ENCODE measurements around the gene KRTCAP2.
"Not testable (repeated sequence)": the region's sequence is repeated elsewhere in the genome, so short reads cannot be mapped to it uniquely, and the experiment has no call there.

The KRTCAP2 gene

DNA sequence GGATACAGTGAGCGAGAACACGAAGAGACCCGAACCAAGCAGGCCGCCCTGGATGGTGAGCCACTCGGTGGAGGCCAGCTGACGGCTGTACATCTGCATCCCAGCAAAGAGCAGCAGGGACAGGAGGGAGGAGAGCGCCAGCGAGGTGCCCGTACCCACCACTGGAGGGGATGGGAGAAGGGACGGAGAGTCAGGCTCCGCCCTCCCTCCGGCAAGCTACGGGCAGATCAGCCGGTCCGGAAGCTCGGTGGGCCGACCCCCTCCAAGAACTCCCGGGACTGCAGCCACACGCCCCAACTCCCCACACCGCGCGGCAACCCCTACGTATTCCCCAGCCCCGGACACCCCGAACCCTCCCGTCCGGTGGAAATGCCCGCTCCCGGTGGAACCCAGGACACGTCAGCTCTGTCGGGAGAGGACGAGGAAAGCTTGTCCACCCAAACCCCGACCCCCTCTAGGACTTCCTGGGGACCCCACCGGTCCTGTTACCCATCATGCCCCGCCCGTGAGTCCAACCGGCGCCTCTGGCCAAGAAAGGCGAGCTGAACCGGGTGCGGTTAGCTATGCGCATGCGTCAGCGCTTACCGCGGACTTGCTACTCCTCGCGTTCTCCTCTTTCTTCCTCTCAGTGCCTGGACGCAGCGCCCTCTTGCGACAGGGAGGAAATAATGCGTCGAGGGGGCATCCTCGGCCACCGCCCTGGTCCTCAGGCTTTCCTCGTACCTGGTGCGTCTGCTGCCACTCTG lies at the start of gene KRTCAP2:
Gene KRTCAP2 (minus strand): TSS at position 573 of the 746 bp plus-strand sequence. CDS start 80 bp downstream, at position 493.
- Histone ChIP-seq H3K9me3 (ENCODE audit: control insufficient read depth, low read length) (no peaks in the 10 kb centered on the region), H3K27me3 (replicated peaks; ENCODE audit: control insufficient read depth, insufficient read depth, low read length) (no peaks in the 10 kb centered on the region), H3K36me3 (ENCODE audit: control insufficient read depth, insufficient read depth, low read length, severe bottlenecking) (peaks cover 23% of the 10 kb centered on the region), H3K4me1 (ENCODE audit: control insufficient read depth, insufficient read depth, low read length) (peaks cover 17% of the 10 kb centered on the region), H3K9ac (ENCODE audit: low read length) (peak within 1 kb of the TSS; percentile 96), H3K4me3 (ENCODE audit: low read length) (peak within 1 kb of the TSS; percentile 96)
- DNase-seq (ENCODE audit: low read depth): peak; percentile 99

DNA sequence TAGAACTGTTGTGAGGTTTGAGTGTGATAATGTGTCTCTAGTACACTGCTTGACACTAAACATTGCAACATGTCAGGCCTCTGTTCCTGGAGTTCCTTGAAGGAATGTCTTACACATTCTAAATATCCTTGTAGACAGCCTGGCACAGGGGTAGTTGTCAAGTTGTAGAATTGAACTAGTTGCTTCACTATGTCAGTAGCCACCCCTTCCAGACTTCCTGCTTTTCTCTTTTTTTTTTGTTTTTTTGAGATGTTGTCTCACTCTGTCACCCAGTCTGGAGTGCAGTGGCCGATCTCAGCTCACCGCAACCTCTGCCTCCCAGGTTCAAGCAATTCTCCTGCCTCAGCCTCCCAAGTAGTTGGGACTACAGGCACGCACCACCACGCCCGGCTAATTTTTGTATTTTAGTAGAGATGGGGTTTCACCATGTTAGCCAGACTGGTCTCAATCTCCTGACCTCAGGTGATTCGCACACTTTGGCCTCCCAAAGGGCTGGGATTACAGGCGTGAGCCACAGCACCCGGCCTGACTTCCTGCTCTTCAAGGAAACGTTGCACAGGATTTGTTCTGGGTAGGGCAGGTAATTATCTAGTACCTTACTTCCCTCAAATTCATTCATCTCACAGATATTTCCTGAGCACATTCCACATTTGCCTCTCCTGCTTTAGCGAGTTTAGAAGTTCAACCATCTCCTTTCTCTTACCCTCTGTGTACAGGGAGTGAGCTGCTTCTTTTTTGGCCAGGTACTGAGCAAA lies 47.3 kb upstream of the KRTCAP2 start:
- DNase-seq (ENCODE audit: low read depth); H3K36me3 ChIP-seq (ENCODE audit: control insufficient read depth, insufficient read depth, low read length, severe bottlenecking); H3K27me3 ChIP-seq (replicated peaks; ENCODE audit: control insufficient read depth, insufficient read depth, low read length); H3K4me3 ChIP-seq (ENCODE audit: low read length); H3K9me3 ChIP-seq (ENCODE audit: control insufficient read depth, low read length); H3K9ac ChIP-seq (ENCODE audit: low read length): not testable (repeated sequence)
- peaks cover 31% of the 10 kb centered on the region for H3K4me1 ChIP-seq (ENCODE audit: control insufficient read depth, insufficient read depth, low read length)

DNA sequence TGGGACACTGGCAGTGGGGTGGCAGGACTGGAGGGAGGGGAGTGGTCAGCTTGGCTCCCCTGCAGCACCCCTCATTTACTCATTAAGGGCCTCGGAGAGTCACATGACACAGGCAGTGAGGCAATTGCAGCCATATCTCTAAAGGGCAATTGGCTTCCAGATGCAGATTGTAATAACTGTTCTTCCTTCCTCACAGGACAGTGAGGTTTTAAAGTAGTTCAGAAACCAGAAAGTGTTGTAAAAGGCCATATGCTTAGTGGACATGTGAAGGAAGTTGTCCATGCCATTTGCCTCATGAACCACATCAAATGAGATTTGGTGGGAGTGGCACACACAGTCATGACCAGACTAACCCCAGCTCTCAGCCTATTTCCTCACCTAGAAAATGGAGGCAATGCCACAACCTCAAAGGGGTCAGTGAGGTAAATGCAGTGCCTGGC lies 46.5 kb upstream of the KRTCAP2 start:
- no peaks in the 10 kb centered on the region for H3K9me3 ChIP-seq (ENCODE audit: control insufficient read depth, low read length)
- peaks cover 23% of the 10 kb centered on the region for H3K4me1 ChIP-seq (ENCODE audit: control insufficient read depth, insufficient read depth, low read length)
- no peak overlapping the region for H3K9ac ChIP-seq (ENCODE audit: low read length)
- H3K27me3 ChIP-seq (replicated peaks; ENCODE audit: control insufficient read depth, insufficient read depth, low read length): no peaks in the 10 kb centered on the region
- H3K36me3 ChIP-seq (ENCODE audit: control insufficient read depth, insufficient read depth, low read length, severe bottlenecking): no peaks in the 10 kb centered on the region
- no peak for DNase-seq (ENCODE audit: low read depth)
- H3K4me3 ChIP-seq (ENCODE audit: low read length): peak overlapping the region; percentile 25

DNA sequence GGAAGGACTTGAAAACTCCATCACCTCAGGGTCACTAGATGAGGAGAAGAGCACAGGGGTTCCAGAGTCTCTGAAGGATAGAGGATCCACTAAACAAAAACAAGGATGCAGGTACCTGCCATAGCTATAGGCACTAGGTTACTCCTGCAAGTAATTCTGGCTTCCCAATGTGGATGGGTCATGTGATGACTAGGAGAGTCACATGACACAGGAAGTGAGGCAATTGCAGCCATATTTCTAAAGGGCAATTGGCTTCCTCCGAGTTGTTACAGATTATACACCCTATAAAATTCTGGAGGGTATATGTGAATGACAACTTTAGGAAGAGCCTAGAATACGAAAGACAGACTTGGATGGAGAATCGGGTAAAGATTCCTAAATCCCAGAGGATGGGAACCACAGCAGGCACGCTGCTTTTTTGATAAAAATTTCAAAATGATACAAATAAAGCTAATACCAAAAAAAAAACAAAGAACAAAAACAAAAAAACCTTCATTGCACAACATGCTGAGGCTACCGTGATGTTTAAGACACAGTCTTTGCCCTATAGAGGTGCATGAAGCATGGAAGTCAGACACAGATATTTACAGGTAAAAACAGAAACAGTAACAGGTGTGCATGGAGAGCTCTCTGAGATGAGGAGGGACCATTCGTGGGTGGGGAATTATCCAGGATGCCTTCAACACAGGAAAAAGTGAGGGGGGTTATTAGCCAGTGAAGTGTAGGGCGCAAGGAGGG lies 45.9 kb upstream of the KRTCAP2 start:
- no peaks in the 10 kb centered on the region for H3K9me3 ChIP-seq (ENCODE audit: control insufficient read depth, low read length)
- peaks cover 17% of the 10 kb centered on the region for H3K4me1 ChIP-seq (ENCODE audit: control insufficient read depth, insufficient read depth, low read length)
- peak overlapping the region; percentile 37 for H3K4me3 ChIP-seq (ENCODE audit: low read length)
- DNase-seq (ENCODE audit: low read depth): peak; percentile 74
- no peak overlapping the region for H3K9ac ChIP-seq (ENCODE audit: low read length)
- no peaks in the 10 kb centered on the region for H3K36me3 ChIP-seq (ENCODE audit: control insufficient read depth, insufficient read depth, low read length, severe bottlenecking)
- no peaks in the 10 kb centered on the region for H3K27me3 ChIP-seq (replicated peaks; ENCODE audit: control insufficient read depth, insufficient read depth, low read length)

DNA sequence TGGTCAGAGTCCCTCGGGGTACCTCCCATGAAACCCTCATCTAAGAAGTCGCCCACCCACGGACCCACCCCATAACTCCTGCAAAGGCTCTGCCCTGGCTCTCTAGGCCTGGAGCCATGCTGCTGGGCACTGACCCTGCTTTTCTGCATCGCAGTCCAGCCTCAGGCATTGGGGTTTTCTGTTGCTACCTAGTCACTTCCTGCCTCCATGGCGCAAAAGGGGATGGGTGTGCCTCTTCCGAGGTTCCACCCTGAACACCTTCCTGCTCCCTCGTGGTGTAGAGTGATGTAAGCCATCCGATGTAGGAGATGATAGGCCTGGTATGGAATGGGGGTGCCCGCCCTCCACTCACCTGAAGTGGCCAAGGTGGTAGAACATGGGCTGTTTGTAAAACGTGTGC lies 41.6 kb upstream of the KRTCAP2 start:
- not testable (repeated sequence) for H3K36me3 ChIP-seq (ENCODE audit: control insufficient read depth, insufficient read depth, low read length, severe bottlenecking); H3K9ac ChIP-seq (ENCODE audit: low read length); H3K27me3 ChIP-seq (replicated peaks; ENCODE audit: control insufficient read depth, insufficient read depth, low read length); H3K9me3 ChIP-seq (ENCODE audit: control insufficient read depth, low read length); DNase-seq (ENCODE audit: low read depth); H3K4me3 ChIP-seq (ENCODE audit: low read length)
- H3K4me1 ChIP-seq (ENCODE audit: control insufficient read depth, insufficient read depth, low read length): peaks cover 12% of the 10 kb centered on the region

DNA sequence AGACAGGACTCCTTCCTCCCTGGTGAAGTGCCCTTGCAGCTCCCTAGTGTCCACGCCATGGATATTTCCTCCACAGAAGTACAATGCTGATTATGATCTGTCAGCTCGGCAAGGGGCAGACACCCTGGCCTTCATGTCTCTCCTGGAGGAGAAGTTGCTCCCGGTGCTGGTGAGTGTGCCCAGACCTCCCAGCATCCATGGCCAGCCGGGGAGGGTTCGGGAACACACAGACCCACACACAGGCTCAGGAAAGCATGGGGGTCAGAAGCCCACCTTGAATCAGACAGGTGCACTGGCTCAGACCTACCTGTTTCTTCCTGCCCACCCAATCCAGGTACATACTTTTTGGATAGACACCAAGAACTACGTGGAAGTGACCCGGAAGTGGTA lies 38.9 kb upstream of the KRTCAP2 start:
- DNase-seq (ENCODE audit: low read depth); H3K9me3 ChIP-seq (ENCODE audit: control insufficient read depth, low read length); H3K27me3 ChIP-seq (replicated peaks; ENCODE audit: control insufficient read depth, insufficient read depth, low read length); H3K4me3 ChIP-seq (ENCODE audit: low read length); H3K36me3 ChIP-seq (ENCODE audit: control insufficient read depth, insufficient read depth, low read length, severe bottlenecking): not testable (repeated sequence)
- Histone ChIP-seq H3K4me1 (ENCODE audit: control insufficient read depth, insufficient read depth, low read length) (peaks cover 21% of the 10 kb centered on the region), H3K9ac (ENCODE audit: low read length) (peak overlapping the region; percentile 15)

DNA sequence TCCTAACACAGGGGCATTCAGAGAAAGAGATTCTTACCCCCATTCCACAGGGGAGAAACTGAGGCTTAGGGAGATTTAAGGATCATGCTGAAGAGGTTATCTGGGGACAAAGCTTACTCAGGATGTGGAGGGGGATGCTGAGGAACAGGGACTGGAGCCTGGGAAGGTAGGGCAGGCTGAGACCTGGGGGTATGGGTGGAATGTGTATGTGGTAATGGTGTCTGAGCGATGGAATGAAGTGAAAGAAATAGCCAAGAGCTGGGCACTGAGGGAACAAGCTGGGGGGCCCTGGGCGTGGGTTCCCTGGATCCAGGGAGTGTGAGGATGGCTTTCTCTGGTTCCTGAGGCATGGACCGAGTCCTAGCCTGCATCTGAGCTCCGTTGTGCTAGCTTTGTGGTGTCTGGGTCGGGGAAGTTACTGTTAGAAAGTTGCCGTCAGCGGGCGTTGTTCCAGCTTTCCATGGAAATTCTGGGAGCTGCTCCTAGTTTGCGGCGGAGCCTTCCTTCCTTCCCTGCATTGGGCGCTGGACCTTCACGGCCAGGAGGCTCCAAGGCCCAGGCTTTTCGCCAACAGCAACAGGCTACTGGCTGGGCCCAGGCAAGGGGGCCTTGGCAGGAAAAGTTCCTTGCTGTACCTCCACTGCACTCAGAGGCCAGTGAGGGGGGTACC lies 38.4 kb upstream of the KRTCAP2 start:
- DNase-seq (ENCODE audit: low read depth); H3K4me3 ChIP-seq (ENCODE audit: low read length); H3K27me3 ChIP-seq (replicated peaks; ENCODE audit: control insufficient read depth, insufficient read depth, low read length); H3K36me3 ChIP-seq (ENCODE audit: control insufficient read depth, insufficient read depth, low read length, severe bottlenecking); H3K9me3 ChIP-seq (ENCODE audit: control insufficient read depth, low read length): not testable (repeated sequence)
- Histone ChIP-seq H3K4me1 (ENCODE audit: control insufficient read depth, insufficient read depth, low read length) (peaks cover 23% of the 10 kb centered on the region), H3K9ac (ENCODE audit: low read length) (peak overlapping the region; percentile 15)

DNA sequence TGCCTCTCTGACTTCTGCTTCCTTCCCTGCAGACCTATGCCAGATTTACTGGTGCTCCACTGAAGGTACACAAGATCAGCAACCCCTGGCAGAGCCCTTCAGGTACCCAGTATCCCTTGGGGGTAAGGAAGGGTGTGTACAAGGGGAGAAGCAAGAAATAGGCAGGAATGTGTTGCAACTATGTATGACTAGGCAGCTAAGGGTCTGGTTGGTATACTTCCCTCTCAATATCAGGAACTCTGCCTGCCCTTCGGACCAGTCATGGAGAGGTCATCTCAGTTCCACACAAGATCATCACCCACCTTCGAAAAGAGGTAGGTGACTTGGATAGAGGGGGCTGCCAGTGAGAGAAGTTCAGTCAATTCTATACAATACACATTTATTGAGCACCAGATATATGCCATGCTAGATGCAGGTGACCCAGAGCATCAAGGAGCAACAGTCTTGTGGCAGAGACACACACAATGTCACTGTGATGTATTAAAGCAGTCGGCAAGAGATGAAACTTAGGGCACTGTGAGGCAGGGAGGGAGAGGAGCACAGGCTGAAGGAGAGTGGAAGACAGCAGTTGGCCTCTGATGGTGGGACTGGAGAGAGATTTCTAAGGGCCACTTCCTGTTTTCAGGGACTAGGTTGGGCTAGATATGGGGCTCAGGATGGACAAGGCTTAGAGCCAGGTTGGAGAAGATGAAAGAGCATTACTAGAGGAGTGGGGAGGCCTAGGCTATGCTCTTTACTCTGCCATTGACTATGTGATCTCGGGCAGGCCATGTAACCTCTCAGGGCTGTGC lies 37.4 kb upstream of the KRTCAP2 start:
- H3K9me3 ChIP-seq (ENCODE audit: control insufficient read depth, low read length): no peaks in the 10 kb centered on the region
- DNase-seq (ENCODE audit: low read depth): no peak
- no peaks in the 10 kb centered on the region for H3K27me3 ChIP-seq (replicated peaks; ENCODE audit: control insufficient read depth, insufficient read depth, low read length)
- peaks cover 10% of the 10 kb centered on the region for H3K36me3 ChIP-seq (ENCODE audit: control insufficient read depth, insufficient read depth, low read length, severe bottlenecking)
- peaks cover 23% of the 10 kb centered on the region for H3K4me1 ChIP-seq (ENCODE audit: control insufficient read depth, insufficient read depth, low read length)
- no peak overlapping the region for H3K9ac ChIP-seq (ENCODE audit: low read length)
- H3K4me3 ChIP-seq (ENCODE audit: low read length): no peak overlapping the region

DNA sequence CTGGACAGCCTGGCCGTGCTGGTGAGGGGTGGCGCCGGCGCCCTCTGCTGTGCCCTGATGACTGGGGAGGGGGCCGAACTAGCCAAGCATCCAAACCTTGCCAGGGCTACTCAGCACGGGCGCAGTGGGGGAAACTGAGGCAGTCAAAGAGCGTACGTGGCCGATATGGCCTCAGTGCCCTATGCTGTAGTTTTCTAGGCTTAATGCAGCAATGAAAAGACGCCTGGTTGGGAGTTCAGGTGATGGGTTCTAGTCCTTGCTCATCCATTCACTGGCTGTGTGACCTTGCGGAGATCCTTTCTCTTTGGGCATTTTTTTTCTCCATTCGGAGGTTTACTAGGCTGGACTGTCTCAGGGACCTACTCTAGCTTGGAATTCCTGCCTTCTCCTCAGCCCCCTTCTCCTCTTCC lies 36.2 kb upstream of the KRTCAP2 start:
- Histone ChIP-seq H3K4me3 (ENCODE audit: low read length) (peak overlapping the region; percentile 99), H3K9me3 (ENCODE audit: control insufficient read depth, low read length) (no peaks in the 10 kb centered on the region), H3K9ac (ENCODE audit: low read length) (peak overlapping the region; percentile 97), H3K27me3 (replicated peaks; ENCODE audit: control insufficient read depth, insufficient read depth, low read length) (no peaks in the 10 kb centered on the region), H3K36me3 (ENCODE audit: control insufficient read depth, insufficient read depth, low read length, severe bottlenecking) (peaks cover 10% of the 10 kb centered on the region), H3K4me1 (ENCODE audit: control insufficient read depth, insufficient read depth, low read length) (peaks cover 23% of the 10 kb centered on the region)
- no peak for DNase-seq (ENCODE audit: low read depth)

DNA sequence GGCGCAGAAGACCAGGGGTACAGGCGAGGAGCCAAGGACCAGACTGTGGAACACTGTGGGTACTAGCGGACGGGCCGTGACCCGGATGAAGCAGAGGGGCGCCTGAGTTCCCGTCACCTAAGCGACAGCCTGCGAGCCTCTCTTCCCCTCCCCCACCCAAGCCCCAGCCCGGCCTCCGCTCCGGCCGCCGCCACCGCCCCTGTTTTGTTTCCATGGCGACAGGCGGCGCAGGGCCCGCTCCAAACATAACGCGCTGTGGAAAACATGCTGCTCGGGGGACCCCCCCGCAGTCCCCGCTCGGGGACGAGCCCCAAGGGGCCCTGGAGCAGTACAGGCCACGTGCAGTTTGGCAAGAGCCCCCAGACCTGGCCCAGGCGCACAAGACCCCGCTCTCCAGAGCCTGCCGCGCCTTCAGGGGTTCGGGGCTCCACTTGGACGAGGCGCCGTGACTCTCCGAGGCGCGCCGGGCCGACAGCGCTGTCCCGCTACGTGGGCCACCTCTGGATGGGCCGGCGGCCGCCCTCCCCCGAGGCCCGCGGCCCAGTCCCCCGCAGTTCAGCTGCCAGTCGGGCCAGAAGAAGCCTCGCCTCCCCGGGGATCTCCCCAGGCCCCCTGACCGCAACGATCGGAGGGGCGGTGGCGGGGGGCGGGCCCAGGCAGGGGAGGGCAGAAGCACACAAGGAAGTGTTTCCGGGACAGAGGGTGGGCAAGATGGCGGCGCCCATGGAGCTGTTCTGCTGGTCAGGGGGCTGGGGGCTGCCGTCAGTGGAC lies 35.6 kb upstream of the KRTCAP2 start, which contains the start of gene MTX1:
Gene MTX1 (plus strand): TSS at position 155 of the 771 bp plus-strand sequence. CDS start 110 bp downstream, at position 265.
- peaks cover 10% of the 10 kb centered on the region for H3K36me3 ChIP-seq (ENCODE audit: control insufficient read depth, insufficient read depth, low read length, severe bottlenecking)
- H3K9me3 ChIP-seq (ENCODE audit: control insufficient read depth, low read length): no peaks in the 10 kb centered on the region
- peak within 1 kb of the TSS; percentile 99 for H3K4me3 ChIP-seq (ENCODE audit: low read length)
- peaks cover 23% of the 10 kb centered on the region for H3K4me1 ChIP-seq (ENCODE audit: control insufficient read depth, insufficient read depth, low read length)
- peak within 1 kb of the TSS; percentile 97 for H3K9ac ChIP-seq (ENCODE audit: low read length)
- no peaks in the 10 kb centered on the region for H3K27me3 ChIP-seq (replicated peaks; ENCODE audit: control insufficient read depth, insufficient read depth, low read length)
- DNase-seq (ENCODE audit: low read depth): peak; percentile 96

Measured in adipocyte (in vitro differentiated cells).